Measurements from ENCODE around the gene NR6A1. TPM values are rescaled to one million over a fixed set of nuclear protein-coding genes. Genes with fewer than 3 reads are reported as not detected.
A peak's percentile ranks its signal among the peaks of the same experiment; 100 is the strongest.

Gene NR6A1
- total and polyA plus RNA-seq, 2 of the 13 experiments (the other 11 are each of a cell fraction or from before 2014, with no cell fraction given): 28.1 to 31.5 TPM

GRCh38 chr9:124520206-124520596 lies 250.9 kb downstream of the NR6A1 start (continued):
- TF ChIP-seq, protein P1, sequence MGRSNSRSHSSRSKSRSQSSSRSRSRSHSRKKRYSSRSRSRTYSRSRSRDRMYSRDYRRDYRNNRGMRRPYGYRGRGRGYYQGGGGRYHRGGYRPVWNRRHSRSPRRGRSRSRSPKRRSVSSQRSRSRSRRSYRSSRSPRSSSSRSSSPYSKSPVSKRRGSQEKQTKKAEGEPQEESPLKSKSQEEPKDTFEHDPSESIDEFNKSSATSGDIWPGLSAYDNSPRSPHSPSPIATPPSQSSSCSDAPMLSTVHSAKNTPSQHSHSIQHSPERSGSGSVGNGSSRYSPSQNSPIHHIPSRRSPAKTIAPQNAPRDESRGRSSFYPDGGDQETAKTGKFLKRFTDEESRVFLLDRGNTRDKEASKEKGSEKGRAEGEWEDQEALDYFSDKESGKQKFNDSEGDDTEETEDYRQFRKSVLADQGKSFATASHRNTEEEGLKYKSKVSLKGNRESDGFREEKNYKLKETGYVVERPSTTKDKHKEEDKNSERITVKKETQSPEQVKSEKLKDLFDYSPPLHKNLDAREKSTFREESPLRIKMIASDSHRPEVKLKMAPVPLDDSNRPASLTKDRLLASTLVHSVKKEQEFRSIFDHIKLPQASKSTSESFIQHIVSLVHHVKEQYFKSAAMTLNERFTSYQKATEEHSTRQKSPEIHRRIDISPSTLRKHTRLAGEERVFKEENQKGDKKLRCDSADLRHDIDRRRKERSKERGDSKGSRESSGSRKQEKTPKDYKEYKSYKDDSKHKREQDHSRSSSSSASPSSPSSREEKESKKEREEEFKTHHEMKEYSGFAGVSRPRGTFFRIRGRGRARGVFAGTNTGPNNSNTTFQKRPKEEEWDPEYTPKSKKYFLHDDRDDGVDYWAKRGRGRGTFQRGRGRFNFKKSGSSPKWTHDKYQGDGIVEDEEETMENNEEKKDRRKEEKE (IDR thresholded peaks at IDR 0.05): no peak
- TF ChIP-seq ZFAT (CRISPR knock-in tag; conservative IDR thresholded peaks at IDR 0.05): peak; percentile 98
- 0 out of 2 replicates have a peak, but pooled peaks have one; percentile 23 for TF ChIP-seq ATF3 (CRISPR knock-in tag; IDR thresholded peaks at IDR 0.05)
- TF ChIP-seq ZNF770 (CRISPR knock-in tag; IDR thresholded peaks at IDR 0.05): no peak
- no peak for TF ChIP-seq SNAPC2 (CRISPR knock-in tag; IDR thresholded peaks at IDR 0.05)
- no peak for TF ChIP-seq ZNF382 (CRISPR knock-in tag; IDR thresholded peaks at IDR 0.05; ENCODE audit: borderline replicate concordance)
- TF ChIP-seq GATAD1 (CRISPR knock-in tag; IDR thresholded peaks at IDR 0.05): peak; percentile 49; the same call in 1 of the 2 replicates
- TF ChIP-seq ZNF317 (CRISPR knock-in tag; IDR thresholded peaks at IDR 0.05): no peak
- 0 out of 2 replicates have a peak, but pooled peaks have one; percentile 2 for TF ChIP-seq SMC3 (IDR thresholded peaks at IDR 0.05; ENCODE audit: low read length)
- TF ChIP-seq KLF16 (CRISPR knock-in tag; IDR thresholded peaks at IDR 0.05): peak in 1 of 2 experiments; percentile 71; a peak in 1 of 4 replicates
- peak; percentile 33; the same call in 1 of the 2 replicates for TF ChIP-seq ZBTB7B (CRISPR knock-in tag; IDR thresholded peaks at IDR 0.05)
- peak; percentile 23; the same call in 1 of the 2 replicates for TF ChIP-seq RAD21 (CRISPR knock-in tag; IDR thresholded peaks at IDR 0.05)
- TF ChIP-seq ZNF720 (CRISPR knock-in tag; IDR thresholded peaks at IDR 0.05): no peak
- TF ChIP-seq IRF2 (CRISPR knock-in tag; IDR thresholded peaks at IDR 0.05): peak; percentile 75; the same call in 1 of the 2 replicates
- TF ChIP-seq MIXL1 (CRISPR knock-in tag; IDR thresholded peaks at IDR 0.05): peak; percentile 70; the same call in 1 of the 2 replicates
- TF ChIP-seq, protein P2, sequence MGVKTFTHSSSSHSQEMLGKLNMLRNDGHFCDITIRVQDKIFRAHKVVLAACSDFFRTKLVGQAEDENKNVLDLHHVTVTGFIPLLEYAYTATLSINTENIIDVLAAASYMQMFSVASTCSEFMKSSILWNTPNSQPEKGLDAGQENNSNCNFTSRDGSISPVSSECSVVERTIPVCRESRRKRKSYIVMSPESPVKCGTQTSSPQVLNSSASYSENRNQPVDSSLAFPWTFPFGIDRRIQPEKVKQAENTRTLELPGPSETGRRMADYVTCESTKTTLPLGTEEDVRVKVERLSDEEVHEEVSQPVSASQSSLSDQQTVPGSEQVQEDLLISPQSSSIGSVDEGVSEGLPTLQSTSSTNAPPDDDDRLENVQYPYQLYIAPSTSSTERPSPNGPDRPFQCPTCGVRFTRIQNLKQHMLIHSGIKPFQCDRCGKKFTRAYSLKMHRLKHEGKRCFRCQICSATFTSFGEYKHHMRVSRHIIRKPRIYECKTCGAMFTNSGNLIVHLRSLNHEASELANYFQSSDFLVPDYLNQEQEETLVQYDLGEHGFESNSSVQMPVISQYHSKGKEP (CRISPR knock-in tag; IDR thresholded peaks at IDR 0.05): no peak
- TF ChIP-seq, protein P3, sequence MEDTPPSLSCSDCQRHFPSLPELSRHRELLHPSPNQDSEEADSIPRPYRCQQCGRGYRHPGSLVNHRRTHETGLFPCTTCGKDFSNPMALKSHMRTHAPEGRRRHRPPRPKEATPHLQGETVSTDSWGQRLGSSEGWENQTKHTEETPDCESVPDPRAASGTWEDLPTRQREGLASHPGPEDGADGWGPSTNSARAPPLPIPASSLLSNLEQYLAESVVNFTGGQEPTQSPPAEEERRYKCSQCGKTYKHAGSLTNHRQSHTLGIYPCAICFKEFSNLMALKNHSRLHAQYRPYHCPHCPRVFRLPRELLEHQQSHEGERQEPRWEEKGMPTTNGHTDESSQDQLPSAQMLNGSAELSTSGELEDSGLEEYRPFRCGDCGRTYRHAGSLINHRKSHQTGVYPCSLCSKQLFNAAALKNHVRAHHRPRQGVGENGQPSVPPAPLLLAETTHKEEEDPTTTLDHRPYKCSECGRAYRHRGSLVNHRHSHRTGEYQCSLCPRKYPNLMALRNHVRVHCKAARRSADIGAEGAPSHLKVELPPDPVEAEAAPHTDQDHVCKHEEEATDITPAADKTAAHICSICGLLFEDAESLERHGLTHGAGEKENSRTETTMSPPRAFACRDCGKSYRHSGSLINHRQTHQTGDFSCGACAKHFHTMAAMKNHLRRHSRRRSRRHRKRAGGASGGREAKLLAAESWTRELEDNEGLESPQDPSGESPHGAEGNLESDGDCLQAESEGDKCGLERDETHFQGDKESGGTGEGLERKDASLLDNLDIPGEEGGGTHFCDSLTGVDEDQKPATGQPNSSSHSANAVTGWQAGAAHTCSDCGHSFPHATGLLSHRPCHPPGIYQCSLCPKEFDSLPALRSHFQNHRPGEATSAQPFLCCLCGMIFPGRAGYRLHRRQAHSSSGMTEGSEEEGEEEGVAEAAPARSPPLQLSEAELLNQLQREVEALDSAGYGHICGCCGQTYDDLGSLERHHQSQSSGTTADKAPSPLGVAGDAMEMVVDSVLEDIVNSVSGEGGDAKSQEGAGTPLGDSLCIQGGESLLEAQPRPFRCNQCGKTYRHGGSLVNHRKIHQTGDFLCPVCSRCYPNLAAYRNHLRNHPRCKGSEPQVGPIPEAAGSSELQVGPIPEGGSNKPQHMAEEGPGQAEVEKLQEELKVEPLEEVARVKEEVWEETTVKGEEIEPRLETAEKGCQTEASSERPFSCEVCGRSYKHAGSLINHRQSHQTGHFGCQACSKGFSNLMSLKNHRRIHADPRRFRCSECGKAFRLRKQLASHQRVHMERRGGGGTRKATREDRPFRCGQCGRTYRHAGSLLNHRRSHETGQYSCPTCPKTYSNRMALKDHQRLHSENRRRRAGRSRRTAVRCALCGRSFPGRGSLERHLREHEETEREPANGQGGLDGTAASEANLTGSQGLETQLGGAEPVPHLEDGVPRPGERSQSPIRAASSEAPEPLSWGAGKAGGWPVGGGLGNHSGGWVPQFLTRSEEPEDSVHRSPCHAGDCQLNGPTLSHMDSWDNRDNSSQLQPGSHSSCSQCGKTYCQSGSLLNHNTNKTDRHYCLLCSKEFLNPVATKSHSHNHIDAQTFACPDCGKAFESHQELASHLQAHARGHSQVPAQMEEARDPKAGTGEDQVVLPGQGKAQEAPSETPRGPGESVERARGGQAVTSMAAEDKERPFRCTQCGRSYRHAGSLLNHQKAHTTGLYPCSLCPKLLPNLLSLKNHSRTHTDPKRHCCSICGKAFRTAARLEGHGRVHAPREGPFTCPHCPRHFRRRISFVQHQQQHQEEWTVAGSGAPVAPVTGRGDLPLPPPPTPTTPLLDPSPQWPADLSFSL (CRISPR knock-in tag; IDR thresholded peaks at IDR 0.05): peak; percentile 39; the same call in 1 of the 2 replicates
- TF ChIP-seq NCOA2 (CRISPR knock-in tag; IDR thresholded peaks at IDR 0.05): peak; percentile 55
